WTC11 (cell line): ENCODE data around the gene PRKAR1B.

ENCODE experiments used
- FOXJ3 ChIP-seq: sonication (generic); formaldehyde crosslinking; IDR thresholded peaks from 2 replicates; pipeline ENCODE4 v1.9.0; 2021; ENCODE audit warnings: missing genetic modification reagents, mild to moderate bottlenecking, borderline replicate concordance
- JUN ChIP-seq: sonication (generic); formaldehyde crosslinking; IDR thresholded peaks from 2 replicates; pipeline ENCODE4 v1.8.0; 2023; ENCODE audit warnings: mild to moderate bottlenecking, missing genetic modification reagents
- SP1 ChIP-seq: sonication (generic); formaldehyde crosslinking; conservative IDR thresholded peaks from 2 replicates; pipeline ENCODE4 v1.8.1; 2022; ENCODE audit warnings: missing genetic modification reagents
- TEAD4 ChIP-seq: sonication (generic); formaldehyde crosslinking; IDR thresholded peaks from 2 replicates; pipeline ENCODE4 v1.8.0; 2022; ENCODE audit warnings: mild to moderate bottlenecking, missing genetic modification reagents
- TP53 ChIP-seq: sonication (generic); formaldehyde crosslinking; IDR thresholded peaks from 2 replicates; pipeline ENCODE4 v1.8.1; 2023; ENCODE audit warnings: mild to moderate bottlenecking, missing genetic modification reagents
- ZNF121 ChIP-seq: sonication (generic); formaldehyde crosslinking; IDR thresholded peaks from 2 replicates; pipeline ENCODE4 v1.8.0; 2023; ENCODE audit warnings: missing genetic modification reagents
- ZNF232 ChIP-seq: sonication (generic); formaldehyde crosslinking; IDR thresholded peaks from 2 replicates; pipeline ENCODE4 v1.8.0; 2022; ENCODE audit warnings: mild to moderate bottlenecking, missing genetic modification reagents
- TF ChIP-seq, protein P1 (sequence below): fragments of 200-600 bp; IDR thresholded peaks from 2 replicates; pipeline ENCODE4 v1.8.0; 2022; ENCODE audit warnings: antibody characterized with exemption

GRCh38 chr7:707296-708000 is 19.6 kb downstream of the PRKAR1B start:
- TF ChIP-seq, protein P1, sequence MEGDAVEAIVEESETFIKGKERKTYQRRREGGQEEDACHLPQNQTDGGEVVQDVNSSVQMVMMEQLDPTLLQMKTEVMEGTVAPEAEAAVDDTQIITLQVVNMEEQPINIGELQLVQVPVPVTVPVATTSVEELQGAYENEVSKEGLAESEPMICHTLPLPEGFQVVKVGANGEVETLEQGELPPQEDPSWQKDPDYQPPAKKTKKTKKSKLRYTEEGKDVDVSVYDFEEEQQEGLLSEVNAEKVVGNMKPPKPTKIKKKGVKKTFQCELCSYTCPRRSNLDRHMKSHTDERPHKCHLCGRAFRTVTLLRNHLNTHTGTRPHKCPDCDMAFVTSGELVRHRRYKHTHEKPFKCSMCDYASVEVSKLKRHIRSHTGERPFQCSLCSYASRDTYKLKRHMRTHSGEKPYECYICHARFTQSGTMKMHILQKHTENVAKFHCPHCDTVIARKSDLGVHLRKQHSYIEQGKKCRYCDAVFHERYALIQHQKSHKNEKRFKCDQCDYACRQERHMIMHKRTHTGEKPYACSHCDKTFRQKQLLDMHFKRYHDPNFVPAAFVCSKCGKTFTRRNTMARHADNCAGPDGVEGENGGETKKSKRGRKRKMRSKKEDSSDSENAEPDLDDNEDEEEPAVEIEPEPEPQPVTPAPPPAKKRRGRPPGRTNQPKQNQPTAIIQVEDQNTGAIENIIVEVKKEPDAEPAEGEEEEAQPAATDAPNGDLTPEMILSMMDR, result no peak
- TF ChIP-seq ZNF121 (CRISPR knock-in tag) (no peak), TEAD4 (CRISPR knock-in tag) (no peak), TP53 (CRISPR knock-in tag) (no peak), SP1 (CRISPR knock-in tag) (no peak), FOXJ3 (CRISPR knock-in tag) (no peak), ZNF232 (no peak), JUN (CRISPR knock-in tag) (no peak)
